ENCODE data around the gene SIPA1L3.

- TF ChIP-seq CTCF (IDR thresholded peaks at IDR 0.05 in 4 of 5, conservative IDR thresholded peaks at IDR 0.05 in 1 of 5) (no peak), POLR2A (IDR thresholded peaks at IDR 0.05) (no peak)
Measured at GRCh38 chr19:38135150-38135998, 228.4 kb downstream of the SIPA1L3 start.
